ENCODE results near the gene NFIA. TPM values are rescaled to one million over a fixed set of nuclear protein-coding genes. Genes with fewer than 3 reads are reported as not detected.

NFIA gene
- total RNA-seq, 1 donor = 19.7 TPM

DNA sequence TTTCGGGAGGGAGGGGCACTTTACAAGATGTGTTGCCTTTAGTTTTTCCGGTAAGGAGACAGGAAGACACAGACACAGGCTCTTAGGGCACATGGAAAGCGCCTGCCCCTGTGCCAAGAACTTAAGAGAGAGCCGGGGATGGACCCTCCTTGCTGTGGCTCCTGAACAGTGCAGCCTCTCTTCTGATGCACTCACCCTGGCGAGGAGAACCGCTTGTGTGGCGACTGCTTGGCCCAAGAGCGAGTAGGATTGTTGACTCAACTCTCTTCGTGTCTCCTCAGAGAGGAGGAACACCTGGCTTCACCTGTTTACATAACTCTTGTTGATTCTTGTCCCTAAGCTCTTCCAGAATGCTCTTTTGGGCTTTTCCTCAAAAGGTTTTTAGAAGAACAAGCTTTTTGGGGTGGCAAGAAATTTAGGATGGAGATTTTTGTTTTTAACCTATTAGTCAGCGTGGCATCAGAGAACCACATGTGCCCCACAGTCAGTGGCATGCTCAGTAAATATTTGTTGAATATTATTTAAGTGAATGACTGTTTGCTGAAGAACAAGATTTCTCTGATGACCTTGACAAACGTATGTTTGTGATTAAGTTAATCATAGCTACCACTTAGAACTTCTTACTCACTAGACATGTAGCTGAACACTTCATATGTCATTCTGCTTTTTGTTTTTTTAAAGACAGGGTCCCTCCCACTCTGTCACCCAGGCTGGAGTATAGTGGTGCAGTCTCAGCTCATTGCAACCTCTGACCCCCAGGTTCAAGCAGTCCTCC lies 60.6 kb downstream of the NFIA start:
- DNase-seq (ENCODE audit: low read depth in 2 of 3, low spot score in 2 of 3) = no peak

DNA sequence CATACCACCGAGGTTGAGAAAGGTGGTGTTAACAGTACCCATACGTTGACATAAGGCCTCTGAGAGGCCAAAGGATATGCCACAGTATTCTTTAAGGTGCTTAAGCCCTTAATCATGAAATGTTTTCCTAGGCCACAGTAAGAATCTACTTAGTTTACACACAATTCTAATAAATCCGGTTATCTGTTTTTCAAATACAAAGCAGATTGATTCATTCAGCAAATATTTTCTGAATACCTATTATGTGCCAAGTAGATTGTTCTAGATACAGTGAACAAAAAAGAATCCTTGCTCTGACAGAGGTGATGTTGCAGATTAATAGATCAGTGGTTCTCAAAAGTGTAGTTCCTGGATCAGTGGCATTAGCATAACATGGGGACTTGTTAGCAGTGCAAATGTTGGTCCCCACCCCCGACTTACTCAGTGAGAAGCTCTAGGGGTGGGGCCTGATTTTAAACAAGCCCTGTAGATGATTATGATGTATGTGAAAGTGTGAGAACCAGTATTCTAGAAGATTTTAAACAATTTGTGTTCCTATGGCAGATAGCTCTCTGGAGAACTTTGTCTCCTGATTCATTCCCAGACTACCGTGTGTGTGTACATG lies 61.6 kb downstream of the NFIA start:
- DNase-seq (ENCODE audit: low read depth in 2 of 3, low spot score in 2 of 3) = no peak

GRCh38 chr1:61149010-61149860 lies 66.9 kb downstream of the NFIA start:
- no peak for DNase-seq (ENCODE audit: low read depth in 2 of 3, low spot score in 2 of 3)

- DNase-seq (ENCODE audit: low read depth in 2 of 3, low spot score in 2 of 3) = no peak
These were observed 69.2 kb downstream of the NFIA start for GRCh38 chr1:61151565-61151964.

- no peak for DNase-seq (ENCODE audit: low read depth in 2 of 3, low spot score in 2 of 3)
These were observed 69.7 kb downstream of the NFIA start for GRCh38 chr1:61152066-61152465.

- DNase-seq (ENCODE audit: low read depth in 2 of 3, low spot score in 2 of 3) = no peak
These were observed 70.2 kb downstream of the NFIA start for GRCh38 chr1:61152469-61153105.

DNA sequence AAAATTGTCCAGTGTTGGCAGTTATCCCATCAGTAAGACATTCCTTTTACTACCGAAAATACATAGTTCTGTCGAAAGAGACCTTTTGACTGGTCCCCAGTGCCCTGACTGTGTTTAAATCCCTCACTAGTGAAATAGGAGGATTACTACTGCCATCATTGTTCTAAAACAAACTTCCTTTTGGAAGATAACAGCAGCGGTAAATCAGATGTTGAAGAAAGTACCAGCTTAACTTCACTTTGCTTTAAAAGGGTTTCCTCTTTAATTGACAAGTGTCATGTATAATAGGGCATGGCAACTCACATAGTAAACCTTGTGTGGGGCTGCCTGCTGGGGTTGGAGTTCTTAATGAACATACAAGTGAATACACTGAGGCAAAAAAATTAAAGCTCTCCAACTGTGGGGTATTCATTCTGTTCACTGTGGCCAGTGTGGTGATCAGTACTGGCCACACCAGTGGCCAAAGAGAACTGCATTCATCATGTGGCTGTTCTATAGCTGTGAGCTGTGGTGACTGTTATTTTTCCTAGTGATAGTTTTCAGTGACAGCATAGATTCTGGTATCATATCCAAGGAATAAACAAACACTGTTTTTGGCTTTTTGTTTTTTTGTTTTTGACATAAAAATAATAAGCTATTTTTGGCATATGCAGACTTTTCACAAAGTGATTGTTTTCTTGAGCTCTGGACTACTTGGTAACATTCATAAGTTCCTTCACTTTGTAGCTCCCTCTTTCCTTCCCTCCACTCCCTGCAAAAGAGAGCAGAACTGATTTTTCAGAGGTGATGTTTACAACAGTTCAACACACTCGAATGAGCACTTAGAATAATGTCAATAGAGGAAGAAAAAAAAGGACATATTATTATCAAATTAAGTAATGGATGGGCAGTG lies 74.5 kb downstream of the NFIA start:
- DNase-seq (ENCODE audit: low read depth in 2 of 3, low spot score in 2 of 3) = no peak

DNA sequence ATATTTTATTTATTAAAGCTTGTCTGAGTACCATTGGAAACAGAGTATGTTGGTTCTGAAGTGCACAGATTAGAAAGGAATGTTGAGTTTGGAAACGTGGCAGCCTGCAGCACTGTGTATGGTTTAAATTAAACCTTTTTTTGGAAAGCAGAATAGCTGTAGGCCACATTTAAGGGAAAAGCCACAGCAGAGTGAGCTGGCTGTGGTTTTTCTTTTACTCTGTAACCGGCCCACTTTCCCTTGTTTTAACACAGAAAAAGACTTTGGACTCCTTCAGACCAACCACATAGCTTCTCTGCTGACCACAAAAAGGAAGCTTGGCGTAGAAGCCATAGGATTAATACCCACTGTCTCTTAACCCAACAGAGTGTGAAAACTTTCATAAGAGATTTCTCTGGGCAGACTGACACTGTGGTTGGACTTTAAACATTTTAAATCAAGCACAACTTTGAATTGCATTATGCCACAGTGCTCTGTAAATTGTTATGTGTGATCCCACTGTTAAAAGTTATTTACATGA lies 75.2 kb downstream of the NFIA start:
- DNase-seq (ENCODE audit: low read depth in 2 of 3, low spot score in 2 of 3) = peak in 2 of 3 donors; percentile 46 to 58

DNA sequence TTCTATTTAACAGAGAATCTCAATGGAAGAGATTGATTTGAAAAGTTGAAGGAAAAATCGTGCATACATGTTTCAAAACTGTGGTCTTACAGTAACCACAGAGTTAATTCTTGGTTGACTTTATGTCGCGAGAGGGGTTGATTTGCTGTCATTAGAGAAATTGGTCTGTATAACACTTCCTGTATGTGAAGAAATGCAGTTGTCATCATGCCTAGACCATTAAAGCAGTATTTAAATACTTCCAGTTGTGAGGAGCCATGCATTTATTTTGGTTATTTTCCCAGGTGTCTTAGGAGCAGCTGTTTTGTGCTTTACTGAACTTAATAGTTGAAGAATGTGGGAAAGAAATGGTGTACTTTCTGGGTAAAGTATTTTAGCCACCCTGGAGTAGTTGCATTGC lies 76.2 kb downstream of the NFIA start:
- DNase-seq (ENCODE audit: low read depth in 2 of 3, low spot score in 2 of 3) = no peak

DNA sequence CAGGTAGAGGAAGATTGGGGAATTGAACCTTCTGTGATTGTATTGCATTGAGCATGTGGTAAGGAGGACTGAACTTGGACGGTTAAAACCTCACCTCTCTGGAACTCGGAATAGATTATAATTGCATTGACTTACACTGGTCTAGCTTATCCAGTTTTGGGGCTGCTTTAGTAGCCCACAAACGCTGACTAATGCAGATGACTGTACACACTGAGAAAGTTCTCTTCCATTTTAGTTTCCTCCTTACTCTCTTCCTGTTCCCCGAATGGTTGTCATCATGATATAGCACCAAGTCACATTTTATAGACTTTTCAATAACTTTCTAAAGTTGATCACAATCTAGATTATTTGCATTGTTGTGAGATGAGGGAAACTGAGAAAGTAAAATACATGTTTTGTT lies 78.2 kb downstream of the NFIA start:
- peak in 2 of 3 donors; percentile 33 to 53 for DNase-seq (ENCODE audit: low read depth in 2 of 3, low spot score in 2 of 3)

DNA sequence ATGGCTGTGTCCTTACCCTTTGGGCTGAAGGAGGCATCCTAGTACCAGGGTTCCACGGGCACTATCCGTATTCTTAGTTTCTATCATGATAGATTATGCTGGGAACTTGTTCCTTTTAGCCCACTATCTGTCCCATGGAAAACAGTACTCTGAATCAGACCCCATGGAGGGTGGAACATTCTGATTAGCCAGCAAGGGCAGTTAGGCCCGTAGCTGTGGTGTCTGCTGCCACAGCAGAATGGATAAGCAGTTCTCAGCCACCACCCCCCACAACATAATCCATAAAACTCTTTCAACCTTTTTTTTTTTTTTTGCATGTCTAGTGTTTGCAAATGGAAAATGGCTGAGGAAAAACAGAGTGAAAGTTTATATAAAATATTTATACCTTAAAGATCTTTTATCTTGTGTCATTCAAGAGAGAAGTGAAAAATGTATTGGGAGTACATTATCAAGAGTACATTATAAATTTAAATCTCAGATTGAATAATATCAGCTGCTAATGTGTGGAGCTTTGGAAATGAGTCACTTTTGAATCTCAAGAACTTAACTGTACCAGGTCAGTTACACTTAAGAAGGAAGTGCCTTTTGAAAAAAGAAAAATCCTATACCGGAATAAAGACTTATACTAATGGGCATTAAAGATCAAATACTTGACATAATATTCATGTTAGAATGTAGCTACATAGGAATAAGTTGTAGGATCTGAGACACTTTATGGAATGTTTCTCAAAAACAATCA lies 80.3 kb downstream of the NFIA start:
- no peak for DNase-seq (ENCODE audit: low read depth in 2 of 3, low spot score in 2 of 3)

GRCh38 chr1:61163355-61163754 lies 81.0 kb downstream of the NFIA start:
- no peak for DNase-seq (ENCODE audit: low read depth in 2 of 3, low spot score in 2 of 3)

- DNase-seq (ENCODE audit: low read depth in 2 of 3, low spot score in 2 of 3) = no peak
These were observed 83.0 kb downstream of the NFIA start for GRCh38 chr1:61165402-61165801.

- DNase-seq (ENCODE audit: low read depth in 2 of 3, low spot score in 2 of 3) = no peak
These were observed 84.9 kb downstream of the NFIA start for GRCh38 chr1:61167309-61167708.

DNA sequence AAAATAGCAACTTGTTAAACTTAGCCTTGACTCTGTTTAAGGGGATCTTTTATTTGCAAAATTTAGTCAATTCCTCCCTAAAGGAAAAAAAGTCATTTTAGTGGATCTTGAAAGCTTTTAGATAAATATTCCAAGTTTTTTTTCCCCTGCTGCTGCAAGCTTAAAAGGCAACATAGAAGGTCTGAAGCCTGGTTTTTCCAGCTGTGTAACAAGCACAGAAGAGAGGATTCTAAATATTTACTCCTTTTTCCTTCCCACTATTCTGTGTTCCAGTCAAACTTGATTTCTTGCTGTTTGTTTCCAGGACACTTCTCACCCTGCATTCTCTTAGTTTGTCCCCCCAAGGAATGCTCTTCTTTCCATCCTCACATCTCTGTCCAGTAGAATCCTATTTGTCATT lies 86.7 kb downstream of the NFIA start:
- DNase-seq (ENCODE audit: low read depth in 2 of 3, low spot score in 2 of 3) = no peak

DNA sequence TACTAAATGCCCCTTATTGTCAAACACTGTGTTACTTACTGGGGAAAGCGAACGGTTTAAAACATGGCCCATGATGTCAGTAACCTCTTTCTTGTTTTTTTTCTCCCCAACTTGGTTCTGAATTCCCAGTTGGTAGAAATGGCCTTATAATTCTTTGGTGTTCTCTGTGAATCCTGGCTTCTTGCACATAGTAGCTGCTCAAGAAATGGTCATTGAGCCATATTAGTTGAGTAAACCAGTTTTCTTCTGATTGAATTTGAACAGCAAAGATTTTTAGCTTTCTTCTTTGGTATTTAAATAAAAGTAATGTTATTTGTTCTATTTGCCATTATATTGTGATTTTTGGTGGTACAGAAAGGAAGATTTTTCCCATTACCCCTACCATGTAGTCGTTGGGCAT lies 87.3 kb downstream of the NFIA start:
- DNase-seq (ENCODE audit: low read depth in 2 of 3, low spot score in 2 of 3) = no peak

- peak in 1 of 3 donors; percentile 51 for DNase-seq (ENCODE audit: low read depth in 2 of 3, low spot score in 2 of 3)
These were observed 88.2 kb downstream of the NFIA start for GRCh38 chr1:61170328-61171238.

DNA sequence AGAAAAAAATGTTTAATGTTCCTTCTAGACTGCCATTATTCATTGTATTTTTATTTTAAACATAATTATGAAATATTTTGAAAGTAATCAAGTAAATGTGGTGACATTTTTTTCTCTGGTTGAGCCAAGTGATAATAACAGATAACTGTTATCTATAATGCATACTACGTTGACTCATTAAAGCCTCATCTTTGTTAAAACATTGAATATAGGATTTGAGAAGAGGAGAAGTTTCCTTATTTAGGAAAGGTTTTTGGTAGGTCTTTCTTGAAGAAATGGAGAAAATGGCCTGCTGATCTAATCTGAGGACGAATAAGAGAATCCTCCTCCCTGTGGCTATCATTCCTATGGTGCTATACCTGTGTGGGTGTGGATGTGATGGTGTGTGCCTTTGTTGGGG lies 89.0 kb downstream of the NFIA start:
- no peak for DNase-seq (ENCODE audit: low read depth in 2 of 3, low spot score in 2 of 3)
